HEK293 (cell line): ENCODE results near the gene ADAMTS19.
"Not testable (repeated sequence)": the region's sequence is repeated elsewhere in the genome, so short reads cannot be mapped to it uniquely, and the experiment has no call there.

Experiments used
- KLF16 ChIP-seq: fragments of 450-650 bp; formaldehyde crosslinking; IDR thresholded peaks from 2 replicates; pipeline ENCODE4 v1.5.1; 2017; ENCODE audit warnings: missing biosample characterization, missing genetic modification characterization
- TRIM28 ChIP-seq: IDR thresholded peaks from 2 replicates; pipeline ENCODE4 v1.6.1; 2011; ENCODE audit warnings: low read length, control low read depth, borderline replicate concordance
- ZNF155 ChIP-seq: fragments of 450-650 bp; formaldehyde crosslinking; IDR thresholded peaks from 2 replicates; pipeline ENCODE4 v1.5.1; 2016; ENCODE audit warnings: missing biosample characterization, missing genetic modification characterization
- ZNF169 ChIP-seq: fragments of 450-650 bp; formaldehyde crosslinking; IDR thresholded peaks from 2 replicates; pipeline ENCODE4 v1.5.1; 2016; ENCODE audit warnings: missing biosample characterization, missing genetic modification characterization
- ZNF211 ChIP-seq: fragments of 450-650 bp; formaldehyde crosslinking; IDR thresholded peaks from 2 replicates; pipeline ENCODE4 v1.5.1; 2016; ENCODE audit warnings: low read depth, missing biosample characterization, missing genetic modification characterization
- ZNF311 ChIP-seq: fragments of 450-650 bp; formaldehyde crosslinking; IDR thresholded peaks from 2 replicates; pipeline ENCODE4 v1.5.1; 2017; ENCODE audit warnings: missing biosample characterization, missing genetic modification characterization, borderline replicate concordance
- ZNF473 ChIP-seq: fragments of 450-650 bp; formaldehyde crosslinking; IDR thresholded peaks from 2 replicates; pipeline ENCODE4 v1.5.1; 2017; ENCODE audit warnings: missing biosample characterization, missing genetic modification characterization
- ZNF670 ChIP-seq: fragments of 450-650 bp; formaldehyde crosslinking; IDR thresholded peaks from 2 replicates; pipeline ENCODE4 v1.5.1; 2016; ENCODE audit warnings: missing biosample characterization, missing genetic modification characterization, low read depth
- ZNF76 ChIP-seq: fragments of 450-650 bp; formaldehyde crosslinking; IDR thresholded peaks from 2 replicates; pipeline ENCODE4; 2016; ENCODE audit warnings: low read depth, missing biosample characterization, missing genetic modification characterization, borderline replicate concordance
- TF ChIP-seq, protein P1 (sequence below): fragments of 450-650 bp; formaldehyde crosslinking; IDR thresholded peaks from 2 replicates; pipeline ENCODE4 v1.5.1; 2016; ENCODE audit warnings: missing biosample characterization, missing genetic modification characterization
- TF ChIP-seq, protein P2 (sequence below): fragments of 450-650 bp; formaldehyde crosslinking; IDR thresholded peaks from 2 replicates; pipeline ENCODE4 v1.5.1; 2016; ENCODE audit warnings: missing biosample characterization, missing genetic modification characterization
- TF ChIP-seq, protein P3 (sequence below): fragments of 450-650 bp; formaldehyde crosslinking; IDR thresholded peaks from 2 replicates; pipeline ENCODE4 v1.5.1; 2016; ENCODE audit warnings: missing biosample characterization, missing genetic modification characterization
- TF ChIP-seq, protein P4 (sequence below): fragments of 450-650 bp; formaldehyde crosslinking; conservative IDR thresholded peaks from 2 replicates; pipeline ENCODE4 v1.5.1; 2016; ENCODE audit warnings: low read depth, missing biosample characterization, missing genetic modification characterization
- TF ChIP-seq, protein P5 (sequence below): fragments of 450-650 bp; formaldehyde crosslinking; IDR thresholded peaks from 2 replicates; pipeline ENCODE4 v1.5.1; 2016; ENCODE audit warnings: missing biosample characterization, missing genetic modification characterization, borderline replicate concordance

DNA sequence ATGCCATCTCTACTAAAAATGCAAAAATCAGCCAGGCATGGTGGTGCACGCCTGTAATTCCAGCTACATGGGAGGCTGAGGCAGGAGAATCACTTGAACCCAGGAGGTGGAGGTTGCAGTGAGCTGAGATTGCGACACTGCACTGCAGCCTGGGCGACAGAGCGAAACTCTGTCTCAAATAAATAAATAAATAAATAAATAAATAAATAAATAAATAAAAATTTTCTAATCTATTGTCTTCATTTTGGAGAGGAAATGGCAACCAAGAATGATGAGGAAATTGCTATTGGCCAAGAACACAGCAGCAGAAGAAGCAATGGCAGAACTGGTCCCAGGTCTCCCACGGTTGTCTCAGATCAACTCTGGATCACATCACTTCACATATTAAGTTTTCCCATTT, 31.5 kb upstream of the ADAMTS19 start:
- TF ChIP-seq, protein P1, sequence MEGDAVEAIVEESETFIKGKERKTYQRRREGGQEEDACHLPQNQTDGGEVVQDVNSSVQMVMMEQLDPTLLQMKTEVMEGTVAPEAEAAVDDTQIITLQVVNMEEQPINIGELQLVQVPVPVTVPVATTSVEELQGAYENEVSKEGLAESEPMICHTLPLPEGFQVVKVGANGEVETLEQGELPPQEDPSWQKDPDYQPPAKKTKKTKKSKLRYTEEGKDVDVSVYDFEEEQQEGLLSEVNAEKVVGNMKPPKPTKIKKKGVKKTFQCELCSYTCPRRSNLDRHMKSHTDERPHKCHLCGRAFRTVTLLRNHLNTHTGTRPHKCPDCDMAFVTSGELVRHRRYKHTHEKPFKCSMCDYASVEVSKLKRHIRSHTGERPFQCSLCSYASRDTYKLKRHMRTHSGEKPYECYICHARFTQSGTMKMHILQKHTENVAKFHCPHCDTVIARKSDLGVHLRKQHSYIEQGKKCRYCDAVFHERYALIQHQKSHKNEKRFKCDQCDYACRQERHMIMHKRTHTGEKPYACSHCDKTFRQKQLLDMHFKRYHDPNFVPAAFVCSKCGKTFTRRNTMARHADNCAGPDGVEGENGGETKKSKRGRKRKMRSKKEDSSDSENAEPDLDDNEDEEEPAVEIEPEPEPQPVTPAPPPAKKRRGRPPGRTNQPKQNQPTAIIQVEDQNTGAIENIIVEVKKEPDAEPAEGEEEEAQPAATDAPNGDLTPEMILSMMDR (tag by site-specific recombination), result not testable (repeated sequence)
- TF ChIP-seq, protein P2, sequence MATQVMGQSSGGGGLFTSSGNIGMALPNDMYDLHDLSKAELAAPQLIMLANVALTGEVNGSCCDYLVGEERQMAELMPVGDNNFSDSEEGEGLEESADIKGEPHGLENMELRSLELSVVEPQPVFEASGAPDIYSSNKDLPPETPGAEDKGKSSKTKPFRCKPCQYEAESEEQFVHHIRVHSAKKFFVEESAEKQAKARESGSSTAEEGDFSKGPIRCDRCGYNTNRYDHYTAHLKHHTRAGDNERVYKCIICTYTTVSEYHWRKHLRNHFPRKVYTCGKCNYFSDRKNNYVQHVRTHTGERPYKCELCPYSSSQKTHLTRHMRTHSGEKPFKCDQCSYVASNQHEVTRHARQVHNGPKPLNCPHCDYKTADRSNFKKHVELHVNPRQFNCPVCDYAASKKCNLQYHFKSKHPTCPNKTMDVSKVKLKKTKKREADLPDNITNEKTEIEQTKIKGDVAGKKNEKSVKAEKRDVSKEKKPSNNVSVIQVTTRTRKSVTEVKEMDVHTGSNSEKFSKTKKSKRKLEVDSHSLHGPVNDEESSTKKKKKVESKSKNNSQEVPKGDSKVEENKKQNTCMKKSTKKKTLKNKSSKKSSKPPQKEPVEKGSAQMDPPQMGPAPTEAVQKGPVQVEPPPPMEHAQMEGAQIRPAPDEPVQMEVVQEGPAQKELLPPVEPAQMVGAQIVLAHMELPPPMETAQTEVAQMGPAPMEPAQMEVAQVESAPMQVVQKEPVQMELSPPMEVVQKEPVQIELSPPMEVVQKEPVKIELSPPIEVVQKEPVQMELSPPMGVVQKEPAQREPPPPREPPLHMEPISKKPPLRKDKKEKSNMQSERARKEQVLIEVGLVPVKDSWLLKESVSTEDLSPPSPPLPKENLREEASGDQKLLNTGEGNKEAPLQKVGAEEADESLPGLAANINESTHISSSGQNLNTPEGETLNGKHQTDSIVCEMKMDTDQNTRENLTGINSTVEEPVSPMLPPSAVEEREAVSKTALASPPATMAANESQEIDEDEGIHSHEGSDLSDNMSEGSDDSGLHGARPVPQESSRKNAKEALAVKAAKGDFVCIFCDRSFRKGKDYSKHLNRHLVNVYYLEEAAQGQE (tag by site-specific recombination), result 0 out of 2 replicates have a peak, but pooled peaks have one; percentile 30
- TF ChIP-seq, protein P3, sequence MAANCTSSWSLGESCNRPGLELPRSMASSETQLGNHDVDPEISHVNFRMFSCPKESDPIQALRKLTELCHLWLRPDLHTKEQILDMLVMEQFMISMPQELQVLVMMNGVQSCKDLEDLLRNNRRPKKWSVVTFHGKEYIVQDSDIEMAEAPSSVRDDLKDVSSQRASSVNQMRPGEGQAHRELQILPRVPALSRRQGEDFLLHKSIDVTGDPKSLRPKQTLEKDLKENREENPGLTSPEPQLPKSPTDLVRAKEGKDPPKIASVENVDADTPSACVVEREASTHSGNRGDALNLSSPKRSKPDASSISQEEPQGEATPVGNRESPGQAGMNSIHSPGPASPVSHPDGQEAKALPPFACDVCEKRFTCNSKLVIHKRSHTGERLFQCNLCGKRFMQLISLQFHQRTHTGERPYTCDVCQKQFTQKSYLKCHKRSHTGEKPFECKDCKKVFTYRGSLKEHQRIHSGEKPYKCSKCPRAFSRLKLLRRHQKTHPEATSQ, result not testable (repeated sequence)
- TF ChIP-seq ZNF473 (tag by site-specific recombination); ZNF670 (tag by site-specific recombination); TRIM28; KLF16 (tag by site-specific recombination); ZNF311 (tag by site-specific recombination); ZNF155; ZNF169 (tag by site-specific recombination); ZNF76 (tag by site-specific recombination); ZNF211 (tag by site-specific recombination): not testable (repeated sequence)
- TF ChIP-seq, protein P4, sequence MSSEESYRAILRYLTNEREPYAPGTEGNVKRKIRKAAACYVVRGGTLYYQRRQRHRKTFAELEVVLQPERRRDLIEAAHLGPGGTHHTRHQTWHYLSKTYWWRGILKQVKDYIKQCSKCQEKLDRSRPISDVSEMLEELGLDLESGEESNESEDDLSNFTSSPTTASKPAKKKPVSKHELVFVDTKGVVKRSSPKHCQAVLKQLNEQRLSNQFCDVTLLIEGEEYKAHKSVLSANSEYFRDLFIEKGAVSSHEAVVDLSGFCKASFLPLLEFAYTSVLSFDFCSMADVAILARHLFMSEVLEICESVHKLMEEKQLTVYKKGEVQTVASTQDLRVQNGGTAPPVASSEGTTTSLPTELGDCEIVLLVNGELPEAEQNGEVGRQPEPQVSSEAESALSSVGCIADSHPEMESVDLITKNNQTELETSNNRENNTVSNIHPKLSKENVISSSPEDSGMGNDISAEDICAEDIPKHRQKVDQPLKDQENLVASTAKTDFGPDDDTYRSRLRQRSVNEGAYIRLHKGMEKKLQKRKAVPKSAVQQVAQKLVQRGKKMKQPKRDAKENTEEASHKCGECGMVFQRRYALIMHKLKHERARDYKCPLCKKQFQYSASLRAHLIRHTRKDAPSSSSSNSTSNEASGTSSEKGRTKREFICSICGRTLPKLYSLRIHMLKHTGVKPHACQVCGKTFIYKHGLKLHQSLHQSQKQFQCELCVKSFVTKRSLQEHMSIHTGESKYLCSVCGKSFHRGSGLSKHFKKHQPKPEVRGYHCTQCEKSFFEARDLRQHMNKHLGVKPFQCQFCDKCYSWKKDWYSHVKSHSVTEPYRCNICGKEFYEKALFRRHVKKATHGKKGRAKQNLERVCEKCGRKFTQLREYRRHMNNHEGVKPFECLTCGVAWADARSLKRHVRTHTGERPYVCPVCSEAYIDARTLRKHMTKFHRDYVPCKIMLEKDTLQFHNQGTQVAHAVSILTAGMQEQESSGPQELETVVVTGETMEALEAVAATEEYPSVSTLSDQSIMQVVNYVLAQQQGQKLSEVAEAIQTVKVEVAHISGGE (tag by site-specific recombination), result peak; percentile 68
- TF ChIP-seq, protein P5, sequence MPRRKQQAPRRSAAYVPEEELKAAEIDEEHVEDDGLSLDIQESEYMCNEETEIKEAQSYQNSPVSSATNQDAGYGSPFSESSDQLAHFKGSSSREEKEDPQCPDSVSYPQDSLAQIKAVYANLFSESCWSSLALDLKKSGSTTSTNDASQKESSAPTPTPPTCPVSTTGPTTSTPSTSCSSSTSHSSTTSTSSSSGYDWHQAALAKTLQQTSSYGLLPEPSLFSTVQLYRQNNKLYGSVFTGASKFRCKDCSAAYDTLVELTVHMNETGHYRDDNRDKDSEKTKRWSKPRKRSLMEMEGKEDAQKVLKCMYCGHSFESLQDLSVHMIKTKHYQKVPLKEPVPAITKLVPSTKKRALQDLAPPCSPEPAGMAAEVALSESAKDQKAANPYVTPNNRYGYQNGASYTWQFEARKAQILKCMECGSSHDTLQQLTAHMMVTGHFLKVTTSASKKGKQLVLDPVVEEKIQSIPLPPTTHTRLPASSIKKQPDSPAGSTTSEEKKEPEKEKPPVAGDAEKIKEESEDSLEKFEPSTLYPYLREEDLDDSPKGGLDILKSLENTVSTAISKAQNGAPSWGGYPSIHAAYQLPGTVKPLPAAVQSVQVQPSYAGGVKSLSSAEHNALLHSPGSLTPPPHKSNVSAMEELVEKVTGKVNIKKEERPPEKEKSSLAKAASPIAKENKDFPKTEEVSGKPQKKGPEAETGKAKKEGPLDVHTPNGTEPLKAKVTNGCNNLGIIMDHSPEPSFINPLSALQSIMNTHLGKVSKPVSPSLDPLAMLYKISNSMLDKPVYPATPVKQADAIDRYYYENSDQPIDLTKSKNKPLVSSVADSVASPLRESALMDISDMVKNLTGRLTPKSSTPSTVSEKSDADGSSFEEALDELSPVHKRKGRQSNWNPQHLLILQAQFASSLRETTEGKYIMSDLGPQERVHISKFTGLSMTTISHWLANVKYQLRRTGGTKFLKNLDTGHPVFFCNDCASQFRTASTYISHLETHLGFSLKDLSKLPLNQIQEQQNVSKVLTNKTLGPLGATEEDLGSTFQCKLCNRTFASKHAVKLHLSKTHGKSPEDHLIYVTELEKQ, result not testable (repeated sequence)
